GM18517 (cell line): ENCODE results near the gene AAK1.
"Not testable (repeated sequence)": the region's sequence is repeated elsewhere in the genome, so short reads cannot be mapped to it uniquely, and the experiment has no call there.

Experiments
- ATAC-seq: cut with Tn5 transposase; IDR thresholded peaks from one replicate; pipeline ENCODE4 v1.9.1; 2021; ENCODE audit warnings: mild to moderate bottlenecking, moderate library complexity; ENCODE audit not compliant: unreplicated experiment

AAK1 gene

DNA sequence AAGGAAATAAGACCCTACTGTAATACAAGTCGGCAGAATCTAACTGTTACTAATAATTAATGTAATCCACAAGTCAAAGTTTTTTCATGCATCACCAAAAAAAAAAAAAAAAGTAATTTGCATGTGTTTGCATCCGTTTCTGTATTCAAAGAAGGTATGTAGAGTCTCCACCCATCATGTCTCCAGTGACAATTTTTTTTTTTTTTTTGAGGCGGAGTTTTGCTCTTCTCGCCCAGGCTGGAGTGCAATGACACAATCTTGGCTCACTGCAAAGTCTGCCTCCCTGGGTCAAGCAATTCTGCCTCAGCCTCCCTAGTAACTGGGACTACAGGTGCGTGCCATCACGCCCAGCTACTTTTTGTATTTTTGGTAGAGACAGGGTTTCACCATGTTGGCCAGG is 182.1 kb downstream of the AAK1 start:
- no peak for ATAC-seq

DNA sequence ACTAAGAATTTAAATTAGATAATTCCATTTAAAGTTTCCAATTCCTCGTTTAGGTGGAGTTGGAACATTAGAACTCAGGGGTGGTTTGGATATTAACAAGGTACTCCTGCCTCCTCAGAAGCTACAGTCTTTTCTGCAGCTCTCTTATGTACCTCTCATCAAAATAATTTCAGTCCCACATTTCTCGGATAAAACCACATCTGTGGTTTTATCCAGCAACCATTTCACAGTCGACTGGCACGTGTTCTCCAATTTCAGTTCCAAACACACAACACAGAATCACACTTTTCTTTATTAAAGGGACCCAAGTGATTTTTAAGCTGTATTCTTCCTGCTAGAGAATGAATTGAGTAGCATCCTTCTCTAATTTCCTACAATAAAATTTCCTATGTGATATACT is 183.6 kb downstream of the AAK1 start:
- ATAC-seq = no peak

DNA sequence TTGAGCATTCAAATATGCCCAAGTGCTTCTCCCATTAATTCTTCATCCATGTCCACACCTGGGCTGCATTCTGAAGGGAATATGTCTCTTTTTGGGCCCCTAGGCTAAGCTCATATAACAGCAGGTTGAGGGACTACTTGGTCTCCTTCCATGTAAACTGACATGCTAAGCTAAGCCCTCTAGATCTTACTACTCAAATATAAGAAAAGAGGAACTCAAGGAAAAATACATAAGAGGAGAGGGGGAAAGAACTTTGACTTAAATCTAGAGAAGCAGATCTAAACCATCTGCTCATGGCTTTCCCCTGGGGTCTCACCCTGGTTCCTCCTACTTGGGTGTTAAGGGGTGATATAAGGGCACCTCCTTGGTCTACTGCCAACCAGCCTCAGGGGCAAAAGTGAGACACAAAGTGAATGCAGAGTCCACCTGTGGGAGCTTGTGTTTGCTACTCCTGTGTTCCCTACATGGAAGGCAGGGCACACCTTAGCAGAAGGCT is 186.5 kb downstream of the AAK1 start:
- no peak for ATAC-seq

DNA sequence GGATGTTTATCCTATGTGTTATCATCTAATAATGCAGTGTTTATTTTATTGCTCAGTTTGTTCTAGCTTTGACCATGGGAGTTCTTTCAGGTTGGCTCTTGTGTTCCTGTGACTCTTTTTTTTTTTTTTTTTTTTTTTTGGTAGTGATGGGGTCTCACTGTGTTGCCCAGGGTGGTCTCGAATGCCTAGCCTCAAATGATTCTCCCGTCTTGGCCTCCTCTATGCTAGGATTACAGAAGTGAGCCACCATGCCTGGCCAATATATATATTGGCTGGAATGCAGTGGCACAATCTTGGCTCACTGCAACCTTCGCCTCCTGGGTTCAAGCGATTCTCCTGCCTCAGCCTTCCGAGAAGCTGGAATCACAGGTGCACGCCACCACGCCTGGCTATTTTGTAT is 187.4 kb downstream of the AAK1 start:
- ATAC-seq = no peak

DNA sequence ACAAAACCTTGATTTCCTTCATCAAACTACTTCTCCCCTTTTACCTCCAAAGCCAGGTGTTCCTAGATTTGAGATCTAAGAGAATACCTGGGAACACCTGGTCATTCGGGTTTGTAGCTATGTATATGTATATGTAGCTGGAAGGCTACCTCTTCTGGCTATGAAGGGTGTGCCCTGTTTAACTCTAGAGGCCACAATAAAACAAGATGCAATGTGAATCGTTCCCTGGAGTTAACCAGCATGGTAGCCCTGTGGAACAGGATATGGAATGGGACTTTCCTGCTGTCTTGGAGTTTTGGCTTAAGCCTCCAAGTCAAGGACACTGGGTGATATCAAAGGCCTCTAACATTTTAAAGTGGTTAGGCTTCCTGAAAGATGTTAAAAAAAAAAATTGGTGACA is 188.6 kb downstream of the AAK1 start:
- no peak for ATAC-seq

DNA sequence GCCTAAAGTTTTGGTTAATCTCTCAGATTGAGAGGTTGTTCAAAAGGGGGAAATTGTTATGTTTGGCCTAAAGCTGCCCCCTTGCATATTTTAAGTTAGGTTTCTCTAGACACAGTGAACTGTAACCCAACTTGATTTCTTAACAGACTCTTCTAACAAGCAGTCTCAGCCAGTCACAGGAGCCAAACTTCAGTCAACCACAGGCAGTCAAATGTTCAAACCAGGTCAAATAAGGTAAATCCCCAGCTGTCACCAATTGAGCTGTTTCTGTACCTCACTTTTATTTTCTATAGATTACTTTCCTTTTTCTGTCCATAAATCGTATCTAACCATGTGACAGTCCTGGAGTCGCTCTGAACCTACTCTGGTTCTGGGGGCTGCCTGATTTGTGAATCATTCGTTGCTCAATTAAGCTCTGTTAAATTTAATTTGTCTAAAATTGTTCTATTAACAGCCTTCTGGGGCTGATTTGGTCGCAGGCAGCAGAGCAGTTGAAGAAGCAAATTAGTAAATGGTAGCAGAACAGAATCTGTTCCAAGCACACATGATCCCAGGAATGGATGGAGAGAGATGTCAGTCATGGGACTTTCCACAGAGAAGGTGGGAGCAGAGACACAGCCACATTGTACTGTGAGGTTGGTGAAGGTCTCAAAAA is 189.9 kb downstream of the AAK1 start:
- ATAC-seq = peak; percentile 94

DNA sequence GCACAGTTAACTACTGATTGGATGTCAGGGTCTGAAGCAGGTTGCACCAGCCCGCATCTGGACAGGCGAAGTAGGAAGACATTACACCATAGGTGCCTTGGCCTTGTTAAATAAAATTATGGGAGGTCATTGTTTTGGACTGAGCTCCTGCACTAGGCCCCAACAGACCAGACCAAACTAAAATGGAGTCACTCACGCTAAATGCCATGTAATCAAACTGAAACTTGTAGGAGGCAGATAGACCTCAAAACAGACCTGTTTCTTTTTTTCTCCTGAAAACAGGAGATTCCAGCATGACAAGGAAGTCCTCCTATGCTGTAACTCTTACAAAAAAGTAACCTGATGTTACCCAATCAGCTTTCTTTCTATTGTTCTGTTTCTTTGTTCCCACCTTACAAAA is 190.9 kb downstream of the AAK1 start:
- no peak for ATAC-seq

DNA sequence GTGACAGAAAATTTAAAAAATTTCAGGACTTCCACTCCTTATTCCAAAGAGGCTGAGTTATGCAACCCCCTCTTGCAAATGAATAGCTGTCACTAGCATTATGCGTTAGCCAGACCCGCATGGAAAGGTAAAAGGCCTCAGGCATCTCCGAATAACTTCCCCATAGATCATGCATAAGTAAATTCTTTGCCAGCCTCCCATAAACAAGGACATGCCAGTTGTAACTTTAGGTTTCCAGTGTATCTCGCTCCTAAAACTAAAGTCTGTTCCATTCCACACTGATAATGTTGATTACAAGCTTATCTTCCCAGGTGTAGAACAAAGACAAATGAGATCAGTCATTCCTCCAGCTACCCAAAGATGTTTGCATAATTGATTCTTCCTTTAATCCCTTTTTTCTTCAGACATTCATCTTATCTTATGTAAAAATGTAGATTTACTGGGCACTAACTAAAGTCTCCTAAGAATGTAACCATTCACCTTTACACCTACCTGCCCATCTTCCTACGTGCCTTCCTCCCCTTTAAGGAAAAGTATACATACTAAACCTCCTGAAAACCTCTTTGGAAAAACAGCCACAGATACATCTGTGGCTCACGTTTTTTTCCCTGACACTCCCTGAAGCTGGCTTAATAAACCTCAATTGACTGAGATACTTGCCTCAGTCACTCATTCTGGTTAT is 192.7 kb downstream of the AAK1 start:
- ATAC-seq = no peak

DNA sequence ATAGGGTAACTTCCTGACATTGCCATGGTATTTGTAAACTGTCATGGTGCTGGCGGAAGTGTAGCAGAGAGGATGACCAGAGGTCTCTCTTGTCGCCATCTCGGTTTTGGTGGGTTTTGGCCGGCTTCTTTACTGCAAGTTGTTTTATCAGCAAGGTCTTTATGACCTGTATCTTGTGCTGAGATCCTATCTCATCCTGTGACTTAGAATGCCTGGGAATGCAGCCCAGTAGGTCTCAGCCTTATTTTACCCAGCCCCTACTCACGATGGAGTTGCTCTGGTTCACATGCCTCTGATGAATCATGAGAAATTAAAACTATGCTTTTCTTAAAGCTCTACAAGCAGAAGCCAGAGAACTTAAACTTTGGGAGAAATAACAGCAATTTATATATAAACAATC is 193.6 kb downstream of the AAK1 start:
- ATAC-seq = no peak

DNA sequence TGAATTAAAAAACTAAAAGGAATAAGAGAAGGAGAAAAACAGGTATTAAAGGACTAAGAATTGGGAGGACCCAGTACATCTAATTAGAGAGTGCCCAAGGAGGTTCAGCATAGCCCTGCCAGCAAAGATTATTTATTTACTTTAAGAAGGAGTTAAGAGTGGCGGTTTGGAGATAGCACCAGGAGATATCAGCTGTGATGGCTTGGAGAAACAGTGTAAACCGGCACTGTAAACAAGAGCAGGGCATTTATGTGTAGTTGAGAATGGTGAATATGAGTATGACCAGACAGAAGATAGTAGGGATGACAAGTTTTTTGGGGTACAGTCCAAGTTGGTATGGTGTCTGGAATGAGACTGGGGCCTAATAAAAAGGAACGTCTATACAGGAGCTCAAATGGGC is 199.9 kb downstream of the AAK1 start:
- not testable (repeated sequence) for ATAC-seq

DNA sequence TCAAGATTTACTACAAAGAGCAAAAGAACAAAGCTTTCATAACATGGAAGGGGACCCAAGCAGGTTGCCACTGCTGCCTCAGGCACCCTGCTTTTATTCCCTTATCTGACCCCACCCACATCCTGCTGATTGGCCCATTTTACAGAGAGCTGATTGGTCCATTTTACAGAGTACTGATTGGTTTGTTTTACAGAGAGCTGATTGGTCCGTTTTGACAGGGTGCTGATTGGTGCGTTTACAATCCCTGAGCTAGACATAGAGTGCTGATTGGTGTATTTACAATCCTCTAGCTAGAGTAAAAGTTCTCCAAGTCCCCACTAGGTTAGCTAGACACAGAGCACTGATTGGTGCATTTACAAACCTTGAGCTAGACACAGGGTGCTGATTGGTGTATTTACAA is 204.0 kb downstream of the AAK1 start:
- not testable (repeated sequence) for ATAC-seq

DNA sequence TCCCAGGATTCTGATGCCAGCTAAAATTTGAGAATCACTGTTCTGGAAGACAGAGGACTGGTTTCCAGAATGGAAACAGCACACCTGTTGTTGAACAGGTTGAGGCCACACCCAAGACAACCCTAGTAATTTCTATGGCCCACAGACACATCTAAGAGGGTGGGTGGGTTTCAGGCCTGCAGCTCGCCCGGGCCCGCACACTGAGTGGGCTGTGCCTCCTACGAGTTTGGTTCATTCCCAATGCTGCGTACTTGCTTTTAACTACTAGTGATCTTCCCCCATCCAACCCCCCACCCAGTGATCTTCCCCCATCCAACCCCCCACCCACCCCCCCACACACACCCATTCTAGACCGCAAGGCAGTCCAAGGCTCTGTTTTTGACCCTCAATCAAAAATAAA is 205.0 kb downstream of the AAK1 start:
- ATAC-seq = no peak

DNA sequence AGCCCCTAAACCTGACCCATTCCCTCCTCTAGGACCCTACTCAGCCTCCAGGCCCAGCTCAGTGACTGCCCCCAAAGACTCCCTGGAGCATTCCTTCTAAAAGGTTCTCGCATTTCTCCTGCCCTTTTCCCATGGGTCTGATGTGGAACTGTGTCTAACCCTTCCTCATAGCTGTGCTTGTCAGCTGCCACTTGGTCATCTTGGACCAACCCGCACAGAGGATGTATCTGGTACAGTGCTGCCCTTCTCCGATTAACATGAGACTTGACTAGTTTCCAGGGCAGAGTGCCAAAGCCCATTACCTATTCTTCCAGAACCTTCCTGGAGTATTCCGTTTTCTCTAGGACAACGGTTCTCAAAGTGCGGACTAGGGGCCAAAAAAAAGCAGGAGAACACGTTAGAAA is 205.8 kb downstream of the AAK1 start:
- ATAC-seq = no peak

DNA sequence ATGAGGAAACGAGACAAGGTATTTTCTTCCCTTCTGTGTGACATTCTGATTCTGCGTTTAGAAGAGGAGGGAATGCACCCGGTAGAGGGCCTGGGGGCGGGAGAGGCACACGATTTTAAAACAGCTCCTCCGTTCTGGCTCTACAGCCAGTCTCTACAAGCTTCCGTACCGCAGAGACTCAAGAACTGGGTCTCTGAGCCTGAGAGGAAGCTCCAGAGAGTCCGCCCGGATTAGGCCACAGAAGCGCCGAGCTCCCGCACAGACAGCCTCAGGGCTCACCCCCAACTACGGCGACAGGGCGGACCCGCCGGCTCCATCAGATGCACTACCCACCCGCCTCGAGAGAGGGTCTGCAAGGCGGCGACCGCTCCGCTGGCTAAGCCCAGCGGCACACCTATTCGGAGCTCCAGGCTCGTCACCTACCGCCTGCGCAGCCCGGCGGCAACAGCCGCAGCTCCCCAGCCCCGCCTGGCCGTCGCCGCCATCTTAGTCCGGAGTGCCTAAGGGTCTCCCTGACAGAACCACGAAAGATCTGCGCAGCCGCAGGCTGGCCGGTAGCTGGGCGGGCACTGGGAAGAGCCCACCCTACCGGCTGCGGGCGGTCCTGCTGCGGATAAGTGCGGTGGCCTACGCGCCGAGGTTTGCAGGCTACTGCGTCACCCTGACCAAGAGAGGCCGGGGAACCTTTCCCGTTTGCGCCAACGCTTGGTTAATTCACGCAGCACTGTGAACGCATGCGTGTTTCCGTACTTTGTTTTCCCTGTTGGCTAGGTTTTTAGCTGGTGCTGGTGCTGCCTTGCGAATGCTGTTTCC is 206.4 kb downstream of the AAK1 start, which contains the start of gene NFU1:
Gene NFU1 (minus strand): TSS at position 498 of the 813 bp plus-strand sequence. CDS start 13 bp downstream, at position 485.
- ATAC-seq = peak; percentile 97

DNA sequence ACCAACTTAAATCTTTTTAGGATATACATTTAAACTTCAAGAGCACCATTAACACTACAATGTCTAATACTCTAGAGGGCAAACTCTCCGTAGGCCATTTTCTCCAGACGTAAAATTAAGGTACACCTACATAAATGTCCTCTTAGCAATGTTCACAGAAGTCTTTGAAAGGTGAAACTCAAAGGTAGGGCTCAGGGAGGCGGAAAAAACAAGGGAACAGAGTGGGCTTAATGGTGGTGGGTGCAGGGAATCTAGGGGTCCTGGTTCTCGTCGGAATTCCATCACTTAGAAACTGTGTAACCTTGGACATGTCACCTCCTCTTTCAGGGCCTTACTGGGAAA is 207.0 kb downstream of the AAK1 start:
- ATAC-seq = peak; percentile 4

DNA sequence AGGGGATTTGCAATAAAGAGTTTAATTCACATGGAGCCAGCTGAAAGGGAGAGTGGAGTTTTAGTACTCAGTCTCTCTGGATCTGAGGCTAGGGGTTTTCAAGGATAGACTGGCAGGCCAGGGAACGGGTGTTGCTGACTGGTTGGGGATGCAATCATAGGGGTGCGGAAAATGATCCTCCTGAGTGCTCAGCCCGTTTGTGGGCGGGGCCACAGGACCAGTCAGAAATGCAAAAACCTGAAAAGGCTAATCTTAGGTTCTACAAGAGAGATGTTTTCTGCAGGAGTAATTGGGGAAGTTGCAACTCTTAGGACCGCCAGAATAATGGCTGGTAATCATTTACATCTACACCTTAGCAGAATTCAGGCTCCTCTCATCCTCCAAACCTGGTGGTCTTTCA is 208.8 kb downstream of the AAK1 start:
- ATAC-seq = no peak

DNA sequence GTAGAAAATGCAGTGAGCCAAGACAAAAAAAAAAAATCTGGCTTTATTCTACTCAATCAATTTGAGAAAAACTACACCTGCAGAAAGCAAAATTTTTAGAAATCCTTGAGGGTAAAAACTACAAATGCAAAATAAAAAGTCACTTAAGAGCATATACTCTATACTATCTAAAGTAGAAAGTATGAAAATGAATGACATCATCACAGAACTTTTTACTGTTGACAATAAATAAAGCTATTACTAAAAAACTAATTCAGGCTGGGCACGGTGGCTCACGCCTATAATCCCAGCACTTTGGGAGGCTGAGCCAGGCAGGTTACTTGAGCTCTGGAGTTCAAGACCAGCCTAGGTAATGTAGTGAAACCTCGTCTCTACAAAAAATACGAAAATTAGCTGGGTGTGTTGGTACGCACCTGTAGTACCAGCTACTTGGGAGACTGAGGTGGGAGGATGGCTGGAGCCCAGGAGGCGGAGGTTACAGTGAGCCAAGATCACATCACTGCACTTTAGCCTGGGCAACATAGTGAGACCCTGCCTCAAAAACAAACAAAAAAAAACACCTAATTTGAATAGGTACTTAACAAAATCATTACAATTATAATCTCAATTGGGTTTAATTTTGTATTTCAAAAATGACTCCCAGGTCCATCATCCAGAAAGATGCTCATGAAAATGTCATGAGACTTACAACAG is 213.9 kb downstream of the AAK1 start:
- no peak for ATAC-seq

DNA sequence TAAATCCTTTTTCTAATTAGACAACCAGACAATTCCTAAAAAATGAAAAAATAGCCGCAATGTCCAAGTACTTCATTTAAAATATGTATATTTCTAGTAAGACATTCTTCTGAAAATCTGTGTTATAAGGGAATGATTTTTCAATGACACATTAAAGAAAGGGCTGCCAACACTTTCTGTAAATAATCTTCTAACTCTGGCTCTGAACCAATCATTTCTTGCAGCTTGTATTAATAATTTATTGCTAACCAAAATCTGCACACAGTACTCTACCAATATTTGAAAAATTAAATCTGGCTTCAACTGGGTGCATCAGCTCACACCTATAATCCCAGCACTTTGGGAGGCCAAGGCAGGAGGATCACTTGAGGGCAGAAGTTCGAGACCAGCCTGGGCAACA is 214.6 kb downstream of the AAK1 start:
- no peak for ATAC-seq

DNA sequence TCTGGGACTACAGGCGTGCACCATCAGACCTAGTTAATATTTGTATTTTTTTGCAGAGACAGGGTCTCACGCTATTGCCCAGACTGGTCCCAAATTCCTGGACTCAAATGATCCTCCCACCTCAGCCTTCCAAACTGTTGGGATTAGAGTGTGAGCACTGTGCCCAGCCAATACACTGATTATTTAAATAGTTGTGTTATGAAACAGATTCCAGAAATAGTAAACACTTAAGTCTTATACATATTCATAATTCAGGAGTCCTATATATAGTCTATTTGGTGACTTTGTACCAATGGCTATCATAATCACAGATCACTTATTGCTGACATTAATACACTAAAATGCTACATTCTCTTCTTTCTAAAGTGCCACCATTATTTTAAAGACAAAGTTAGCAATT is 219.1 kb downstream of the AAK1 start:
- ATAC-seq = no peak

DNA sequence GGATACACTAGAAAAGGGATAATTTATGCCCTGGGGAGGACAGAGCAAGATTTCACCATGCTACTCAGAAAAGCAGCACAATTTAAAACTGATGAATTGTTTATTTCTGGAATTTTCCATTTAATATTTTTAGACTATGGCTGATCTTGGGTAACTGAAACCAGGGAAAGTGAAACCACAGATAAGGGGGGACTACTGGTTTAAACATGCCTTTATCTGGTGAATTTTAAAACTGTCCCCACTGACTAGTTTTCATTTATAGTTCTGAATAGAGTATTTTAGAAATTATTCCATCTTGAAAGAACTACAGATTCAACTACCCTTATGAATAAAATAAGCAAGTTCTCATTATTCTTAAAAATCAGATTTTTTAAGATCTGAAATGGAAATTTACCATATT is 221.3 kb downstream of the AAK1 start:
- ATAC-seq = no peak

DNA sequence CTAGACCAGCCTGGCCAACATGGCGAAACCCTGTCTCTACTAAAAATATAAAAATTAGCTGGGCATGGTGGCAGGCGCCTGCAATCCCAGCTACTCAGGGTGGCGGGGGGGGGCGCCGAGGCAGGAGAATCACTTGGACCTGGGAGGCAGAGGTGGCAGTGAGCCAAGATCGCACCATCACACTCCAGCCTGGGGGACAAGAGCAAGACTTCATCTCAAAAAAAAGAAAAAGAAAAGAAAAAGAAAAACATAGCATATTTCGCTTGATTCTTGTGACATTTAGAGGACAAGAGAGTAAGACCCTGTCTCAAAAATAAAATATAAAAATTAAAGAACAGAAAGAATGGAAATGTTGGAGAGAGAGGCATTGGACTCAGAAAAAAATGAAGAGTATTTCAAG is 224.4 kb downstream of the AAK1 start:
- ATAC-seq = not testable (repeated sequence)
